MCF 10A (cell line): Measurements from ENCODE around the gene RELCH. TPM values are rescaled to one million over a fixed set of nuclear protein-coding genes. Genes with fewer than 3 reads are reported as not detected.

Experiments
- BruUV-seq: library from RNA; stranded (reverse); fragments of 400-500 nt; replicated peaks from 2 replicates; lab custom pipeline; 2021; lab: Mats Ljungman, UMichigan
- CTCF ChIA-PET: fragments of 300-600 bp; sonication (Branson Sonifier 250); formaldehyde crosslinking; extraction: SDS; loops from one replicate; lab custom pipeline; 2021; ENCODE audit warnings: antibody characterized with exemption, inconsistent platforms; lab: Yijun Ruan, JAX
- POLR2A ChIA-PET: fragments of 300-600, 350-650 bp; sonication (Branson Sonifier 250); formaldehyde crosslinking; extraction: SDS; loops from one replicate; lab custom pipeline; 2020; ENCODE audit warnings: antibody characterized with exemption, inconsistent platforms; lab: Yijun Ruan, JAX
- DNase-seq: peaks from one replicate; pipeline ENCODE4 v3.0.0-alpha.2; 2018; ENCODE audit not compliant: unreplicated experiment
- H3K27ac Mint-ChIP-seq: one replicate; pipeline ENCODE4 v1.8.0; 2022; ENCODE audit warnings: mild to moderate bottlenecking, low read depth, mixed read lengths; ENCODE audit not compliant: unreplicated experiment
- H3K27me3 Mint-ChIP-seq: one replicate; pipeline ENCODE4 v1.8.0; 2022; ENCODE audit warnings: mixed read lengths; ENCODE audit not compliant: insufficient read depth, unreplicated experiment
- H3K36me3 Mint-ChIP-seq: one replicate; pipeline ENCODE4 v1.8.0; 2022; ENCODE audit warnings: mild to moderate bottlenecking, moderate library complexity, mixed read lengths; ENCODE audit not compliant: insufficient read depth, unreplicated experiment
- H3K4me1 Mint-ChIP-seq: one replicate; pipeline ENCODE4 v1.8.0; 2022; ENCODE audit warnings: mixed read lengths; ENCODE audit not compliant: insufficient read depth, unreplicated experiment
- H3K4me3 Mint-ChIP-seq: one replicate; pipeline ENCODE4 v1.8.0; 2022; ENCODE audit warnings: mild to moderate bottlenecking, moderate library complexity, mixed read lengths; ENCODE audit not compliant: unreplicated experiment
- H3K9me3 Mint-ChIP-seq: one replicate; pipeline ENCODE4 v1.8.0; 2022; ENCODE audit warnings: mixed read lengths; ENCODE audit not compliant: unreplicated experiment
- intact Hi-C: fragments of 100-400 bp; cut with micrococcal nuclease; formaldehyde crosslinking; loops from 2 replicates; pipeline ENCODE4 v1.14.1; 2022
- total RNA-seq: library from RNA; stranded (reverse); gene quantifications from 2 replicates; pipeline ENCODE4 v1.2.3, GENCODE V29; 2022
- TF ChIP-seq, protein P1 (sequence below): fragments of 200-600 bp; IDR thresholded peaks from one replicate; pipeline ENCODE4 v1.8.0; 2022; ENCODE audit warnings: antibody characterized with exemption, mild to moderate bottlenecking; ENCODE audit not compliant: unreplicated experiment

RELCH gene
- total RNA-seq, 1 experiment from 2014 or later, result 24.7 TPM

DNA sequence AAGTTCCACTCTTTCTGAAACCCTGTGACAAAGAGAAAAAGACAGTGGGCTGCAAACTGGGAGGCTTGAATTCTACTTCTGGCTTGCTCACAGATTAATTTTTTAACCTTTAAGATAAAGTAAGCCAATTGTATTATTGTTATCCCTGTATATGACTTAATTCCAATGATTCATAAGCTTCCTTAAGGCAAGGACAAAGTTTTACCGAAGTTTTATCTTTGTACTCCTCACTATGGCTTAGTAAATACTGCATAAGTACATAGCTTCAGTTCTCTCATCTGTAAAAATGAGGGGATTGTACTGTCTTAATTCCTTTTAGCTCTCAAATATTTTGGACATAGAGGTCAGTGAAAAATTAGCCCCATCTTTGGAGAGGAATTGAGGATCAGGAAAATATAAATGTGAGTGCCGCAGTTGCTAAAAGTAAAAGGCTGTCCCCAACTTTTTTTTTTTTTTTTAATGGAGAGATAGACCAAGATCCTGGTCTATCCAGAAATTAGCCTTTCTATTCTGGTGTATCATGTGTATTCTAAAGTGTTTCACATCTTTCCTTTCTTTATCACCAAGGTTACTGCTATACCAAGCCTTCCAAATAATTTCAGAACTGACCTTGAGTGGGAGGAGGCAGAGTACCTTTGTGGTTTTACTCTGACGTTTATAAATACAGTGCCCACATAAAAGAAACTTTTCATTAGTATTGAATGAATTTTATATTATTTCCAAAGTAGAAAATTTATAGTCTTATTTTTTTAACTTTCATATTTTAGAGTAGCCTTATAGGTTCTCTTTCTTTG, 13.3 kb downstream of the RELCH start:
- ChIA-PET CTCF (interaction anchor here (0.5 to 1.6 kb wide), 9 partner anchors 11 to 1174 kb away, joined by 3 to 9 read pairs (median 4); partner anchors contain the start of genes PIGN and RELCH), POLR2A (interaction anchor here (1.0 to 5.8 kb wide), 6 partner anchors 8 to 48 kb away, joined by 3 to 146 read pairs (median 7); partner anchors contain the start of genes PIGN and RELCH)
- no TSS peak for BruUV-seq
- Mint-ChIP-seq H3K4me3 (no peak overlapping the region), H3K9me3 (peaks cover 7% of the 10 kb centered on the region), H3K4me1 (peaks cover 14% of the 10 kb centered on the region), H3K36me3 (peaks cover 6% of the 10 kb centered on the region), H3K27ac (no peak overlapping the region), H3K27me3 (no peaks in the 10 kb centered on the region)
- TF ChIP-seq, protein P1, sequence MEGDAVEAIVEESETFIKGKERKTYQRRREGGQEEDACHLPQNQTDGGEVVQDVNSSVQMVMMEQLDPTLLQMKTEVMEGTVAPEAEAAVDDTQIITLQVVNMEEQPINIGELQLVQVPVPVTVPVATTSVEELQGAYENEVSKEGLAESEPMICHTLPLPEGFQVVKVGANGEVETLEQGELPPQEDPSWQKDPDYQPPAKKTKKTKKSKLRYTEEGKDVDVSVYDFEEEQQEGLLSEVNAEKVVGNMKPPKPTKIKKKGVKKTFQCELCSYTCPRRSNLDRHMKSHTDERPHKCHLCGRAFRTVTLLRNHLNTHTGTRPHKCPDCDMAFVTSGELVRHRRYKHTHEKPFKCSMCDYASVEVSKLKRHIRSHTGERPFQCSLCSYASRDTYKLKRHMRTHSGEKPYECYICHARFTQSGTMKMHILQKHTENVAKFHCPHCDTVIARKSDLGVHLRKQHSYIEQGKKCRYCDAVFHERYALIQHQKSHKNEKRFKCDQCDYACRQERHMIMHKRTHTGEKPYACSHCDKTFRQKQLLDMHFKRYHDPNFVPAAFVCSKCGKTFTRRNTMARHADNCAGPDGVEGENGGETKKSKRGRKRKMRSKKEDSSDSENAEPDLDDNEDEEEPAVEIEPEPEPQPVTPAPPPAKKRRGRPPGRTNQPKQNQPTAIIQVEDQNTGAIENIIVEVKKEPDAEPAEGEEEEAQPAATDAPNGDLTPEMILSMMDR, result no peak
- intact Hi-C loops, result no loop called here
- no peak for DNase-seq

DNA sequence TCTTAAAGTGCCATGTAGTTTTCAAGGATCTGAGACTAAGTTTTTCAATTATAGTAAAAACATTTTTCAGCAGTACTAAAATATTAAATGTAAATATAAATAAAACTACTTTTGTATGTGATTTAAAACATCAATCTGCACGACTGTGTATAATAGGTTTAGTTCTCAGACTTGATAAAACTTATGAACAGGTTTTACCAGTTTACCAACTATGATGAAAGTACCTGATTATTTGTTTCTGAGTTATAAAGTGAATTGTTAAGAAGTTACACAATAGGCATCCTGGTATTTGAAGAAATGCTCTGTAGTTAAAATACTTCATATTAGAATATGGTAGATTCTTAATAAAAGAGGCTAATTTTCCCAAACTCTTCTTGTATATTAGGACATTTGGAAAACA, 14.8 kb downstream of the RELCH start:
- no TSS peak for BruUV-seq
- Mint-ChIP-seq H3K36me3 (peaks cover 6% of the 10 kb centered on the region), H3K27ac (no peak overlapping the region), H3K4me1 (peaks cover 16% of the 10 kb centered on the region), H3K9me3 (peaks cover 7% of the 10 kb centered on the region), H3K27me3 (no peaks in the 10 kb centered on the region), H3K4me3 (no peak overlapping the region)
- DNase-seq, result no peak
- ChIA-PET CTCF (interaction anchor here (0.6 to 2.6 kb wide), 2 partner anchors 48 to 109 kb away, joined by 4 to 11 read pairs; no protein-coding TSS in a partner anchor), POLR2A (interaction anchor here (0.6 to 5.8 kb wide), 6 partner anchors 7 to 47 kb away, joined by 3 to 146 read pairs (median 8); partner anchors contain the start of genes PIGN and RELCH)
- TF ChIP-seq, protein P1, result no peak
- intact Hi-C loops, result no loop called here

DNA sequence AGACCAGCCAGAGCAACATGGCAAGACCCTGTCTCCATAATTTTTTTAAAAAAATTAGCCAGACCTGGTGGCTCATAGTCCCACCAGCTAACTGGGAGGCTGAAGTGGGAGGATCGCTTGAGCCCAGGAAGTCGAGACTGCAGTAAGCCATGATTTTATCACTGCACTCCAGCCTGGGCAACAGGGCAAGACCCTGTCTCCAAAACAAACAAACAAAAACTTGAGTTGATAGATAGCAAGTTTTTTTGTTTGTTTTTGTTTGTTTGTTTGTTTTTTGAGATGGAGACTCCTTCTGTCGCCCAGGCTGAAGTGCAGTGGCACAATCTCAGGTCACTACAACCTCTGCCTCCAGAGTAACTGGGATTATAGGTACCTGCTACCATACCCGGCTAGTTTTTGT, 18.8 kb downstream of the RELCH start:
- no peak for DNase-seq
- H3K9me3 Mint-ChIP-seq, result peaks cover 14% of the 10 kb centered on the region
- H3K4me3 Mint-ChIP-seq, result no peak overlapping the region
- ChIA-PET POLR2A (interaction anchor here (0.6 to 1.8 kb wide), 2 partner anchors 18 to 28 kb away, joined by 3 to 9 read pairs; partner anchors contain the start of genes PIGN and RELCH), CTCF (no interaction called here)
- BruUV-seq, result no TSS peak
- no peaks in the 10 kb centered on the region for H3K27me3 Mint-ChIP-seq
- peaks cover 6% of the 10 kb centered on the region for H3K4me1 Mint-ChIP-seq
- TF ChIP-seq, protein P1, result no peak
- intact Hi-C loops, result no loop called here
- peaks cover 6% of the 10 kb centered on the region for H3K36me3 Mint-ChIP-seq
- no peak overlapping the region for H3K27ac Mint-ChIP-seq

DNA sequence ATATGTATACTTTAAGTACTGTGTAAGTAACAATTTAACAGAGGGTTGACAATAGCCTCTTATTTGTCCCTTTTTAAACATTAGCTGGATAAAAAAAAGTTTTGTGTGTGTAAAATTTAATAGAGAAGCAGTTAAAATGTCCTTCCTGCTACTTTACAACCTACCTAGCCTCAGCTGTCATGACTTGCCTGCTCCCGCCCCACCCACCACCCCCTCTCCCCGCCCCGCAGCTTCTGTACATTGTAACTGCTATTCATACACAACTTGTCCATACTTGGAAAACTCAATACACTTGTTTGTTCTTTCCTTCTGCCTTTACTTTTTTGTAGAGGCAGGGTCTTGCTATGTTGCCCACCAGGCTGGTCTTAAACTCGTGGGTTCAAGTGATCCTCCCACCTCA, 19.5 kb downstream of the RELCH start:
- no peak for DNase-seq
- Mint-ChIP-seq H3K27ac (no peak overlapping the region), H3K27me3 (no peaks in the 10 kb centered on the region), H3K4me1 (peaks cover 6% of the 10 kb centered on the region), H3K9me3 (peaks cover 14% of the 10 kb centered on the region), H3K4me3 (no peak overlapping the region), H3K36me3 (peaks cover 6% of the 10 kb centered on the region)
- TF ChIP-seq, protein P1, result no peak
- POLR2A ChIA-PET, result interaction anchor here (0.6 to 1.6 kb wide), 2 partner anchors 19 to 27 kb away, joined by 3 to 6 read pairs; partner anchors contain the start of genes PIGN and RELCH
- intact Hi-C loops, result no loop called here
- no TSS peak for BruUV-seq
- CTCF ChIA-PET, result interaction anchor here (0.6 kb wide), 1 partner anchor 74 kb away, joined by 3 read pairs; no protein-coding TSS in a partner anchor
